Neural cell (in vitro differentiated cells): ENCODE data around the gene HMGCR. TPM values are rescaled to one million over a fixed set of nuclear protein-coding genes. Genes with fewer than 3 reads are reported as not detected.
"Not testable (repeated sequence)": the region's sequence is repeated elsewhere in the genome, so short reads cannot be mapped to it uniquely, and the experiment has no call there.

Experiments
- H2AFZ ChIP-seq: fragments of 200-600, 300-800 bp; sonication (generic), shearing (Covaris generic); 2 replicates; pipeline ENCODE4 v1.6.0; 2014; ENCODE audit warnings: low read depth, mild to moderate bottlenecking, antibody characterized with exemption, low read length, moderate library complexity
- H3F3A ChIP-seq: fragments of 200-600 bp; shearing (Covaris generic); 2 replicates; pipeline ENCODE4 v1.6.1; 2016; ENCODE audit warnings: mild to moderate bottlenecking, moderate library complexity, mixed read lengths, antibody characterized with exemption, low read length; ENCODE audit not compliant: insufficient read depth, poor library complexity, severe bottlenecking
- H3K27ac ChIP-seq: fragments of 200-600, 300-800 bp; sonication (generic), shearing (Covaris generic); 2 replicates; pipeline ENCODE4 v1.5.1; 2014; ENCODE audit warnings: mild to moderate bottlenecking, low read length, moderate library complexity
- H3K27me3 ChIP-seq: fragments of 300-800, 200-600 bp; sonication (generic), shearing (Covaris generic); 2 replicates; pipeline ENCODE4 v1.6.0; 2014; ENCODE audit warnings: mild to moderate bottlenecking, low read depth, low read length, moderate library complexity; ENCODE audit not compliant: insufficient read depth
- H3K36me3 ChIP-seq: fragments of 300-800, 200-600 bp; sonication (generic), shearing (Covaris generic); 2 replicates; pipeline ENCODE4 v1.5.1; 2014; ENCODE audit warnings: mild to moderate bottlenecking, antibody characterized with exemption, low read length, moderate library complexity; ENCODE audit not compliant: insufficient read depth
- H3K4me2 ChIP-seq: fragments of 300-800, 200-600 bp; sonication (generic), shearing (Covaris generic); 2 replicates; pipeline ENCODE4 v1.6.0; 2014; ENCODE audit warnings: mild to moderate bottlenecking, low read length
- H3K4me3 ChIP-seq: fragments of 300-800, 200-600 bp; sonication (generic), shearing (Covaris generic); 2 replicates; pipeline ENCODE4 v1.5.1; 2014; ENCODE audit warnings: mild to moderate bottlenecking, low read length, moderate library complexity
- H3K79me2 ChIP-seq: fragments of 200-600 bp; shearing (Covaris generic); replicated peaks from 2 replicates; pipeline ENCODE4 v1.6.0; 2014; ENCODE audit warnings: mild to moderate bottlenecking, low read length, moderate library complexity; ENCODE audit not compliant: insufficient read depth
- H3K9ac ChIP-seq: fragments of 300-800, 200-600 bp; sonication (generic), shearing (Covaris generic); 2 replicates; pipeline ENCODE4 v1.6.1; 2016; ENCODE audit warnings: mild to moderate bottlenecking, low read length, mixed read lengths
- H3K9me2 ChIP-seq: fragments of 200-600 bp; shearing (Covaris generic); 2 replicates; pipeline ENCODE4 v1.6.1; 2016; ENCODE audit warnings: mild to moderate bottlenecking, low read length, mixed read lengths; ENCODE audit not compliant: insufficient read depth
- H3K9me3 ChIP-seq: fragments of 200-600, 300-800 bp; sonication (generic), shearing (Covaris generic); 2 replicates; pipeline ENCODE4 v1.6.1; 2016; ENCODE audit warnings: mild to moderate bottlenecking, mixed run types, low read length, moderate library complexity, mixed read lengths
- H4K20me1 ChIP-seq: fragments of 200-600 bp; shearing (Covaris generic); 2 replicates; pipeline ENCODE4 v1.6.1; 2016; ENCODE audit warnings: mild to moderate bottlenecking, mixed run types; ENCODE audit not compliant: insufficient read depth
- CTCF ChIP-seq: fragments of 450-650 bp; IDR thresholded peaks from 2 replicates; pipeline ENCODE4 v1.5.1; 2014; ENCODE audit warnings: antibody characterized with exemption, mild to moderate bottlenecking, moderate library complexity; ENCODE audit not compliant: poor library complexity, severe bottlenecking
- EP300 ChIP-seq: fragments of 450-650 bp; conservative IDR thresholded peaks from 2 replicates; pipeline ENCODE4 v1.6.1; 2014; ENCODE audit warnings: antibody characterized with exemption, mild to moderate bottlenecking, moderate library complexity; ENCODE audit not compliant: poor library complexity, severe bottlenecking
- EZH2 ChIP-seq: fragments of 200-600, 300-800 bp; shearing (Covaris generic), sonication (generic); IDR thresholded peaks from 2 replicates; pipeline ENCODE4 v1.6.1; 2014; ENCODE audit warnings: antibody characterized with exemption, low read length, borderline replicate concordance, mild to moderate bottlenecking; ENCODE audit not compliant: insufficient read depth, poor library complexity, severe bottlenecking
- MXI1 ChIP-seq: fragments of 450-650 bp; conservative IDR thresholded peaks from 2 replicates; pipeline ENCODE4 v1.6.1; 2014; ENCODE audit warnings: antibody characterized with exemption, mild to moderate bottlenecking; ENCODE audit not compliant: poor library complexity, severe bottlenecking
- POLR2AphosphoS5 ChIP-seq: IDR thresholded peaks from 2 replicates; pipeline ENCODE4 v1.6.1; 2012
- RAD21 ChIP-seq: fragments of 450-650 bp; conservative IDR thresholded peaks from 2 replicates; pipeline ENCODE4 v1.6.1; 2014; ENCODE audit warnings: antibody characterized with exemption, mild to moderate bottlenecking, moderate library complexity
- REST ChIP-seq: IDR thresholded peaks from 2 replicates; pipeline ENCODE4 v1.6.1; 2012; ENCODE audit warnings: borderline replicate concordance
- SMC3 ChIP-seq: fragments of 450-650 bp; conservative IDR thresholded peaks from 2 replicates; pipeline ENCODE4 v1.6.1; 2014; ENCODE audit warnings: antibody characterized with exemption, mild to moderate bottlenecking, moderate library complexity; ENCODE audit not compliant: poor library complexity
- TAF1 ChIP-seq: IDR thresholded peaks from 2 replicates; pipeline ENCODE4 v1.6.1; 2012; ENCODE audit warnings: low read depth
- polyA minus RNA-seq: library from RNA; depleted of rRNA, polyadenylated mRNA; stranded (reverse); fragments of >200 nt; gene quantifications from 2 replicates; pipeline ENCODE4 v1.2.3, GENCODE V29; 2014
- polyA plus RNA-seq: library from polyadenylated mRNA; depleted of rRNA; stranded (reverse); fragments of >200 nt; gene quantifications from 2 replicates; pipeline ENCODE4 v1.2.3, GENCODE V29; 2014

The HMGCR gene
- 293 and 309 TPM in 2 replicates for polyA plus RNA-seq
- polyA minus RNA-seq, result 568 and 581 TPM in 2 replicates

GRCh38 chr5:75336615-75337336 lies at the start of gene HMGCR:
TSS of gene HMGCR (plus strand) at chr5:75337220. CDS start at chr5:75342606, 5,386 bp downstream.
- Histone ChIP-seq H3K9me3 (no peaks in the 10 kb centered on the region), H3K4me2 (peak within 1 kb of the TSS; percentile 90), H3K27me3 (no peaks in the 10 kb centered on the region), H3K36me3 (no peaks in the 10 kb centered on the region), H3K27ac (peak within 1 kb of the TSS; percentile 99), H3K79me2 (peaks cover 44% of the 10 kb centered on the region), H3K9me2 (no peaks in the 10 kb centered on the region), H3K4me3 (peak within 1 kb of the TSS; percentile 97), H3F3A (peaks cover 8% of the 10 kb centered on the region), H4K20me1 (peaks cover 13% of the 10 kb centered on the region), H3K9ac (peak within 1 kb of the TSS; percentile 100), H2AFZ (peak within 1 kb of the TSS; percentile 59)
- TF ChIP-seq RAD21 (peak; percentile 79), EZH2 (no peak), MXI1 (peak; percentile 78), TAF1 (peak; percentile 95), POLR2AphosphoS5 (peak; percentile 87), EP300 (peak; percentile 89), CTCF (peak; percentile 87), SMC3 (peak; percentile 72), REST (peak; percentile 96)

GRCh38 chr5:75291844-75292243 lies 45.2 kb upstream of the HMGCR start:
- H4K20me1 ChIP-seq, H3K9ac ChIP-seq, H3F3A ChIP-seq: not testable (repeated sequence)

More at GRCh38 chr5:75291844-75292243, 45.2 kb upstream of the HMGCR start:
- H3K9me3 ChIP-seq, H3K79me2 ChIP-seq, H3K27ac ChIP-seq, H3K4me3 ChIP-seq, H3K4me2 ChIP-seq, H3K9me2 ChIP-seq, H3K36me3 ChIP-seq, H3K27me3 ChIP-seq, H2AFZ ChIP-seq: not testable (repeated sequence)
